ENCODE measurements around the gene SLCO2A1.

GRCh38 chr3:134054231-134054630 is 24.5 kb upstream of the SLCO2A1 start:
- TF ChIP-seq CTCF (conservative IDR thresholded peaks at IDR 0.05; ENCODE audit: low read depth in 2 of 2) (no peak), POLR2AphosphoS5 (IDR thresholded peaks at IDR 0.05; ENCODE audit: low read depth) (no peak), REST (IDR thresholded peaks at IDR 0.05; ENCODE audit: unreplicated experiment) (no peak), EZH2phosphoT487 (IDR thresholded peaks at IDR 0.05; ENCODE audit: unreplicated experiment) (no peak), ZNF114 (CRISPR knock-in tag; IDR thresholded peaks at IDR 0.05) (no peak), JUNB (IDR thresholded peaks at IDR 0.05; ENCODE audit: unreplicated experiment) (no peak), EZH2 (IDR thresholded peaks at IDR 0.05; ENCODE audit: low read depth, unreplicated experiment) (no peak), NANOG (IDR thresholded peaks at IDR 0.05; ENCODE audit: borderline replicate concordance) (no peak), CREB1 (CRISPR knock-in tag; IDR thresholded peaks at IDR 0.05; ENCODE audit: low read depth) (no peak), ZNF331 (CRISPR knock-in tag; IDR thresholded peaks at IDR 0.05; ENCODE audit: low read depth) (no peak)

Measured in GM23338 (cell line).